ENCODE data around the gene TSPAN9.

TSPAN9 gene

DNA sequence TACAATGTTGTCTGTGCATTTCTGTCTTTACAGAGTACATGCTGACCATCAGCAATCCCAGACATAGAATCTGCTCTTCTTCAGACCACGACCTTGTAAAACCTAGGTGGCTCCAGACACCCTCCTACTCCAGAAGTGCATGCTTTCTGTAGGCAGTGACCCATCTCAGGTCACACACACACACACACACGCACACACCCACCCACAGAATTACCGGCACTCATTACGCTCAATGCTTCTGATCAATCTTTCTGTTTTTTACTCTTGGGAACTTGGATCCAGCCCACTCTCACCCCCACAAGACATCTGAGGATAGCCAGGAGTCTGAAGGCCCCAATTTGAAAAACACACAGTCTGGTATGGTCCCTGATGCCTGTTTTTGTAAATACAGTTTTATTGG lies 7.5 kb upstream of the TSPAN9 start:
- Histone ChIP-seq H3K36me3 (ENCODE audit: low read length) (no peaks in the 10 kb centered on the region), H4K20me1 (ENCODE audit: low read depth, low read length) (no peaks in the 10 kb centered on the region), H3K27me3 (ENCODE audit: low read length) (no peaks in the 10 kb centered on the region), H3K4me3 (ENCODE audit: insufficient read depth, low read length, poor library complexity, severe bottlenecking) (no peak overlapping the region), H3K9me3 (ENCODE audit: insufficient read depth, low read length) (no peaks in the 10 kb centered on the region), H3K9me2 (replicated peaks; ENCODE audit: insufficient read depth, low read length) (no peaks in the 10 kb centered on the region), H3K79me2 (ENCODE audit: insufficient read depth, low read length) (no peaks in the 10 kb centered on the region), H3K27ac (ENCODE audit: low read depth, low read length) (no peak overlapping the region), H3K4me2 (ENCODE audit: low read depth, low read length, poor library complexity, severe bottlenecking) (no peak overlapping the region), H3F3A (ENCODE audit: insufficient read depth) (no peaks in the 10 kb centered on the region), H3K9ac (ENCODE audit: low read length) (no peak overlapping the region), H2AFZ (ENCODE audit: low read depth, low read length, severe bottlenecking) (no peak overlapping the region)
- TF ChIP-seq, protein P1, sequence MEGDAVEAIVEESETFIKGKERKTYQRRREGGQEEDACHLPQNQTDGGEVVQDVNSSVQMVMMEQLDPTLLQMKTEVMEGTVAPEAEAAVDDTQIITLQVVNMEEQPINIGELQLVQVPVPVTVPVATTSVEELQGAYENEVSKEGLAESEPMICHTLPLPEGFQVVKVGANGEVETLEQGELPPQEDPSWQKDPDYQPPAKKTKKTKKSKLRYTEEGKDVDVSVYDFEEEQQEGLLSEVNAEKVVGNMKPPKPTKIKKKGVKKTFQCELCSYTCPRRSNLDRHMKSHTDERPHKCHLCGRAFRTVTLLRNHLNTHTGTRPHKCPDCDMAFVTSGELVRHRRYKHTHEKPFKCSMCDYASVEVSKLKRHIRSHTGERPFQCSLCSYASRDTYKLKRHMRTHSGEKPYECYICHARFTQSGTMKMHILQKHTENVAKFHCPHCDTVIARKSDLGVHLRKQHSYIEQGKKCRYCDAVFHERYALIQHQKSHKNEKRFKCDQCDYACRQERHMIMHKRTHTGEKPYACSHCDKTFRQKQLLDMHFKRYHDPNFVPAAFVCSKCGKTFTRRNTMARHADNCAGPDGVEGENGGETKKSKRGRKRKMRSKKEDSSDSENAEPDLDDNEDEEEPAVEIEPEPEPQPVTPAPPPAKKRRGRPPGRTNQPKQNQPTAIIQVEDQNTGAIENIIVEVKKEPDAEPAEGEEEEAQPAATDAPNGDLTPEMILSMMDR (IDR thresholded peaks at IDR 0.05; ENCODE audit: insufficient read depth, low read length, poor library complexity, severe bottlenecking), result no peak
- no peak for TF ChIP-seq EZH2phosphoT487 (conservative IDR thresholded peaks at IDR 0.05; ENCODE audit: low read length)

GRCh38 chr12:3071107-3071506 lies 6.1 kb upstream of the TSPAN9 start:
- Histone ChIP-seq H3F3A (ENCODE audit: insufficient read depth) (no peaks in the 10 kb centered on the region), H4K20me1 (ENCODE audit: low read depth, low read length) (no peaks in the 10 kb centered on the region), H3K9ac (ENCODE audit: low read length) (no peak overlapping the region), H3K4me3 (ENCODE audit: insufficient read depth, low read length, poor library complexity, severe bottlenecking) (no peak overlapping the region), H2AFZ (ENCODE audit: low read depth, low read length, severe bottlenecking) (no peak overlapping the region), H3K79me2 (ENCODE audit: insufficient read depth, low read length) (no peaks in the 10 kb centered on the region), H3K9me3 (ENCODE audit: insufficient read depth, low read length) (no peaks in the 10 kb centered on the region), H3K9me2 (replicated peaks; ENCODE audit: insufficient read depth, low read length) (no peaks in the 10 kb centered on the region), H3K27ac (ENCODE audit: low read depth, low read length) (no peak overlapping the region), H3K36me3 (ENCODE audit: low read length) (no peaks in the 10 kb centered on the region), H3K27me3 (ENCODE audit: low read length) (no peaks in the 10 kb centered on the region), H3K4me2 (ENCODE audit: low read depth, low read length, poor library complexity, severe bottlenecking) (no peak overlapping the region)
- TF ChIP-seq, protein P1 (IDR thresholded peaks at IDR 0.05; ENCODE audit: insufficient read depth, low read length, poor library complexity, severe bottlenecking), result no peak
- no peak for TF ChIP-seq EZH2phosphoT487 (conservative IDR thresholded peaks at IDR 0.05; ENCODE audit: low read length)

- H3F3A ChIP-seq (ENCODE audit: insufficient read depth), result no peaks in the 10 kb centered on the region
- no peaks in the 10 kb centered on the region for H3K9me3 ChIP-seq (ENCODE audit: insufficient read depth, low read length)
- no peak overlapping the region for H3K27ac ChIP-seq (ENCODE audit: low read depth, low read length)
- no peaks in the 10 kb centered on the region for H4K20me1 ChIP-seq (ENCODE audit: low read depth, low read length)
- no peaks in the 10 kb centered on the region for H3K79me2 ChIP-seq (ENCODE audit: insufficient read depth, low read length)
- H2AFZ ChIP-seq (ENCODE audit: low read depth, low read length, severe bottlenecking), result no peak overlapping the region
- H3K9ac ChIP-seq (ENCODE audit: low read length), result no peak overlapping the region
- TF ChIP-seq EZH2phosphoT487 (conservative IDR thresholded peaks at IDR 0.05; ENCODE audit: low read length), result no peak
- TF ChIP-seq, protein P1 (IDR thresholded peaks at IDR 0.05; ENCODE audit: insufficient read depth, low read length, poor library complexity, severe bottlenecking), result no peak
- H3K4me2 ChIP-seq (ENCODE audit: low read depth, low read length, poor library complexity, severe bottlenecking), result no peak overlapping the region
- no peaks in the 10 kb centered on the region for H3K36me3 ChIP-seq (ENCODE audit: low read length)
- no peaks in the 10 kb centered on the region for H3K27me3 ChIP-seq (ENCODE audit: low read length)
- H3K9me2 ChIP-seq (replicated peaks; ENCODE audit: insufficient read depth, low read length), result no peaks in the 10 kb centered on the region
- no peak overlapping the region for H3K4me3 ChIP-seq (ENCODE audit: insufficient read depth, low read length, poor library complexity, severe bottlenecking)
Observed at GRCh38 chr12:3071710-3072109, 5.5 kb upstream of the TSPAN9 start.

Data from SU-DHL-6 (cell line).